ENCODE results near the gene IGFL1.
"Not testable (repeated sequence)": the region's sequence is repeated elsewhere in the genome, so short reads cannot be mapped to it uniquely, and the experiment has no call there.

IGFL1 gene

DNA sequence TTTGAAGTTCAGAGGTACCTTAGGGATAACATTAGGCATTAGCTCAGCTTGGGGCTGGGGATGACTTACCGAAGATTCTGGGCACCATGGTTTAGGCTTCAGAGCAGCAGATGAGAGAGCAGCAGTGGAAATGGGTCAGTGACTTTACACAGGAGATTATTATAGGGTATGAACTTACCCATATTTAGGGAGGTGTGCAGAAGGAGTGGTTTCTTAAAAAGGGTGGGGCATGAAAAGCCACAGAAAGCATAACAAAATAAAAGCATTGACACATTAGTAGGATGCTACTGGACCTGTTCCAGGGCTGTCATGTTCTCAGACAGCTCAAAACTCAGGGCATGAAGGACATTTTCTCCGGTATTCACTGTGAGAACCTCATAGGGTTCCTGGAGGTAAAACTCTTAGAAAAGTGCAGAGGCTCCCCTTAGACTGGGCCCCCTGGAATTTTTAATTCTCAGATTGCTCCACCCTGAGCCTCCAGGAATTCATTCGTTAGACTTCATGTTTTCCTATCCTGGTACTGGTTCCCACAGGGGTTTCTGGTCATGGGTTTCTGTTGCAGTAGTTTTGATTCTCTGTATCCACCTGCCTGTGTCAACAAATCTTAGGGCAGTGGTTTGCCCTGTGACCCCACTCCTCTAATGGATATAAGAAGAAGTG is 20.7 kb downstream of the IGFL1 start:
- no peak for DNase-seq (ENCODE audit: low read depth, low spot score)
- POLR2A ChIA-PET: no interaction called here
- H3K4me3 ChIP-seq (ENCODE audit: low read depth, low read length): no peak overlapping the region
- TF ChIP-seq, protein P1, sequence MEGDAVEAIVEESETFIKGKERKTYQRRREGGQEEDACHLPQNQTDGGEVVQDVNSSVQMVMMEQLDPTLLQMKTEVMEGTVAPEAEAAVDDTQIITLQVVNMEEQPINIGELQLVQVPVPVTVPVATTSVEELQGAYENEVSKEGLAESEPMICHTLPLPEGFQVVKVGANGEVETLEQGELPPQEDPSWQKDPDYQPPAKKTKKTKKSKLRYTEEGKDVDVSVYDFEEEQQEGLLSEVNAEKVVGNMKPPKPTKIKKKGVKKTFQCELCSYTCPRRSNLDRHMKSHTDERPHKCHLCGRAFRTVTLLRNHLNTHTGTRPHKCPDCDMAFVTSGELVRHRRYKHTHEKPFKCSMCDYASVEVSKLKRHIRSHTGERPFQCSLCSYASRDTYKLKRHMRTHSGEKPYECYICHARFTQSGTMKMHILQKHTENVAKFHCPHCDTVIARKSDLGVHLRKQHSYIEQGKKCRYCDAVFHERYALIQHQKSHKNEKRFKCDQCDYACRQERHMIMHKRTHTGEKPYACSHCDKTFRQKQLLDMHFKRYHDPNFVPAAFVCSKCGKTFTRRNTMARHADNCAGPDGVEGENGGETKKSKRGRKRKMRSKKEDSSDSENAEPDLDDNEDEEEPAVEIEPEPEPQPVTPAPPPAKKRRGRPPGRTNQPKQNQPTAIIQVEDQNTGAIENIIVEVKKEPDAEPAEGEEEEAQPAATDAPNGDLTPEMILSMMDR (IDR thresholded peaks at IDR 0.05; ENCODE audit: insufficient read depth, low read length, missing control alignments): no peak
- CTCF ChIA-PET: interaction anchor here (0.6 to 2.4 kb wide), 4 partner anchors 15 to 172 kb away, joined by 3 to 9 read pairs (median 5); no protein-coding TSS in a partner anchor

DNA sequence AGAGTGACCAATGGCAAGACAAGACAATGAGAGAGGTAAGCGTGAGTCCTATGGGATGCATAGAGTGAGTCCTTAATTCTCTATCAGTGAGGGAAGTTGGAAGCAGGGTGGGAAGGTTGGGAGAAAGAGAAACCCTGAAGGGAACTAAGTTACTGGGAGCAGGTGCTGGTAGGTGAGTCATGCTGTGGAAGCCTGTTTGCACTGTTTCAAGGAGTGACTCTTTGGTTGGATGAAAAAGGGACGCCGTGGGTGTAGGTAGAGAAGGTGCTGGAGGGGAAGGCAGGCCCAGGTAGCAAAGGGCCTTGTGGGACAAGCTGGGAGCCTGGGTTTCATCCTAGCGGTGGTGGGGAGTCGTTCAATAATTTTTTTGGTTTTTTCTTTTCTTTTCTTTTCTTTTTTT is 21.9 kb downstream of the IGFL1 start:
- H3K4me3 ChIP-seq (ENCODE audit: low read depth, low read length): no peak overlapping the region
- TF ChIP-seq, protein P1 (IDR thresholded peaks at IDR 0.05; ENCODE audit: insufficient read depth, low read length, missing control alignments): no peak
- no peak for DNase-seq (ENCODE audit: low read depth, low spot score)
- ChIA-PET POLR2A (no interaction called here), CTCF (interaction anchor here (2.4 kb wide), 1 partner anchor 14 kb away, joined by 9 read pairs; no protein-coding TSS in a partner anchor)

DNA sequence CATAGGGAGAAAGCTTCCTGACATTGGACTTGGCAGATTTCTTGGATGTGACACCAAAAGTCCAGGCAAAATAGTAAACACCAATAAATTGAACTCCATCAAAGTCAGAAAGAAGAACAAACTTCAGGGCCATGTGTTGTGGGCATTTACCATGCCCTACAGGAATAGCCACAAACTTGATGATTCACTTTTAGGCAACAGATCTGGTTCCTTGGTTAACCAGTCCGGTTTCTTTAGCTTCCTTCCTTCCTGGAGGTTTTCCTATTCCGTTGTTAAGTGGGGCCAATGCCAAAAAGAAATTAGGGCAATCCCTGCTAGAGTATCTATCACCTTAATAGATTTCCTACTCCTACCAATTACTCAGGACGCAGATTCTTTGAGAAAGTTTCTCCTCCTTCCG is 25.2 kb downstream of the IGFL1 start:
- ChIA-PET POLR2A (no interaction called here), CTCF (interaction anchor here (1.3 to 3.2 kb wide), 5 partner anchors 9 to 226 kb away, joined by 6 to 13 read pairs (median 7); no protein-coding TSS in a partner anchor)
- H3K4me3 ChIP-seq (ENCODE audit: low read depth, low read length): no peak overlapping the region
- no peak for DNase-seq (ENCODE audit: low read depth, low spot score)
- TF ChIP-seq, protein P1 (IDR thresholded peaks at IDR 0.05; ENCODE audit: insufficient read depth, low read length, missing control alignments): no peak

DNA sequence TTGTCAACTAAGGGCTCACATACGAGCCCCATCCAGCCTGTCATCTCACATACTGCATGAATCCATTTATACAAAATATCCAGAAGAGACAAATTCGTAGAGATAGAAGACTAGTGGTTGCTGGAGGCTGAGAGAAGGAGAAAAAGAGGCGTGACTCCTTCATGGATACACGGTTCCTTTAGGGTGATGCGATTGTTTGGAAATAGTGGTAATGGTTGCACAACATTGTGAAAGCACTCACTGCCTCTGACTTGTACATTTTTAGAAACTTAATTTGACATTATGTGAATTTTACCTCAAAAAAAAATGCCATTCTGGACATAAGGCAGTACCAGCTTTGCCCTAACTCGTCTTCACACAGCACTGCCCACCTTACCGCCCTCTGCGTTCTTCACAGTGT is 27.3 kb downstream of the IGFL1 start:
- TF ChIP-seq, protein P1 (IDR thresholded peaks at IDR 0.05; ENCODE audit: insufficient read depth, low read length, missing control alignments): no peak
- CTCF ChIA-PET: interaction anchor here (0.6 to 15.4 kb wide), 5 partner anchors 8 to 228 kb away, joined by 3 to 485 read pairs (median 4); no protein-coding TSS in a partner anchor
- POLR2A ChIA-PET: no interaction called here
- no peak for DNase-seq (ENCODE audit: low read depth, low spot score)
- H3K4me3 ChIP-seq (ENCODE audit: low read depth, low read length): no peak overlapping the region

DNA sequence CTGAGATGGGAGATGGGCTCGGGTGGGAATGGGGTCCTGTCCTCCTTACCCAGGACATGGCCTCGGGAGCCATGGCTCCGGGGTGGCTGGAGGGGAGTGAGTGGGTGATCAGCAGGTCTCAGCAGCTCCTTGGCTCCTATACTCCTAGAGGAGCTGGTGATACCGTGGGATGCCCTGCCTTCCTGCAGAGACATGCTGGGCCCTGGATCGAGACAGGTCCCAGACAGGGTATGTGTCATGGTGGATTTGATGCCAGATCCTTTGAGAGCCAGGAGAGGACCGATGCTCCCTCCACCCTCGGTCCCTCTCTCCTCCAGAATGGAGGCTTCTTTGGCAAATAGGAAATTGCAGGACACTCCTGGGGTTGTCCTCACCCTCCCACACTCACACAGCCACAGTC is 32.0 kb downstream of the IGFL1 start:
- DNase-seq (ENCODE audit: low read depth, low spot score); H3K4me3 ChIP-seq (ENCODE audit: low read depth, low read length); POLR2A ChIA-PET: not testable (repeated sequence)
- CTCF ChIA-PET: interaction anchor here (12.3 to 15.4 kb wide), 2 partner anchors 181 to 236 kb away, joined by 207 to 485 read pairs; partner anchors contain the start of gene PGLYRP1

DNA sequence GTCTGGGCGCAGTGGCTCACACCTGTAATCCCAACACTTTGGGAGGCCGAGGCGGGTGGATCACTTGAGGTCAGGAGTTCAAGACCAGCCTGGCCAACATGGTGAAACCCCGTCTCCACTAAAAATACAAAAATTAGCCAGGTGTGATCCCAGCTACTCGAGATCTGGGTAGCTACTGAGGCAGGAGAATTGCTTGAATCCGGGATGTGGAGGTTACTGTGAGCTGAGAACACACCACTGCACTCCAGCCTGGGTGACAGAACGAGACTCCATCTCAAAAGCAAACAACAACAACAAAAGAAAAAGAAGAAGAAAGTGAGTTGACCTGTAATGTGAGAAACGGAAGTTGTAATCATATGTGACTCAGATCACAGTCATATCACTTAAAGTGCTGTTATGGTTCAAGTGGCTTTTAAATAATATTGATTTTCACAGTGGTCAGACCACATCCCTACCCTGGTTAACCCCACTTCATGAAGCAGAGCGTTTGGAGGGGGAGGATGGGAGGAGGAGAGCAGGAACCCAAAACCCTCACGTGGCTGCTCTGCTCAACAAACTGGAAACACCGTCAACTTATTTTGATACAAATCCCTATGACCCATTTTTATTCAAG is 33.2 kb downstream of the IGFL1 start:
- DNase-seq (ENCODE audit: low read depth, low spot score); POLR2A ChIA-PET; H3K4me3 ChIP-seq (ENCODE audit: low read depth, low read length): not testable (repeated sequence)
- CTCF ChIA-PET: interaction anchor here (1.4 to 15.4 kb wide), 7 partner anchors 9 to 380 kb away, joined by 3 to 485 read pairs (median 23); partner anchors contain the start of gene PGLYRP1

DNA sequence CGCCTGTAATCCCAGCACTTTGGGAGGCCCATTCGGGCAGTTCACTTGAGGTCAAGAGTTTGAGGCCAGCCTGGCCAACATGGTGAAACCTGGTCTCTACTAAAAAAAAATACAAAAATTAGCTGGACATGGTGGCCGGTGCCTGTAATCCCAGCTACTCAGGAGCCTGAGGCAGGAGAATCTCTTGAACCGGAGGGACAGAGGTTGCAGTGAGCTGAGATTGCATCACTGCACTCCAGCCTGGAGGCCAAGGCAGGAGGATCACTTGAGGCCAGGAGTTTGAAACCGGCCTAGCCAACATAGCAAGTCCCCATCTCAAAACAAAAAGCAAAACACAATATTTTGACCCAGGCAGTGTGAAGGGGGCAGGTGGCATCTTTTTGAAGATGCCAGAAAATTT is 35.3 kb downstream of the IGFL1 start:
- CTCF ChIA-PET: interaction anchor here (0.6 to 15.4 kb wide), 41 partner anchors 8 to 401 kb away, joined by 3 to 485 read pairs (median 5); partner anchors contain the start of genes FOXA3, IGFL3 and PGLYRP1
- not testable (repeated sequence) for H3K4me3 ChIP-seq (ENCODE audit: low read depth, low read length); DNase-seq (ENCODE audit: low read depth, low spot score)
- POLR2A ChIA-PET: interaction anchor here (1.4 kb wide), 1 partner anchor 236 kb away, joined by 4 read pairs; no protein-coding TSS in a partner anchor
